Measurements from ENCODE around the gene PRRC2B. TPM values are rescaled to one million over a fixed set of nuclear protein-coding genes. Genes with fewer than 3 reads are reported as not detected.

Gene PRRC2B
- total RNA-seq, 1 experiment from 2014 or later: 170 TPM

- H3K36me3 ChIP-seq (ENCODE audit: control insufficient read depth in 1 of 2, insufficient read depth in 2 of 2, low read length in 2 of 2): peaks cover 59 to 69% of the 10 kb centered on the region in 2 experiments; a peak in 3 of 4 replicates
- TF ChIP-seq ZNF274 (IDR thresholded peaks at IDR 0.05; ENCODE audit: low read depth, low read length): no peak
- no peak for TF ChIP-seq CBX3 (IDR thresholded peaks at IDR 0.05; ENCODE audit: low read depth)
- TF ChIP-seq ZFX (IDR thresholded peaks at IDR 0.05): no peak
- no peak for TF ChIP-seq CTCF (IDR thresholded peaks at IDR 0.05 in 2 of 3, conservative IDR thresholded peaks at IDR 0.05 in 1 of 3; ENCODE audit: borderline replicate concordance in 1 of 3, insufficient read depth in 1 of 3, low read depth in 2 of 3, low read length in 2 of 3)
- TF ChIP-seq YY1 (IDR thresholded peaks at IDR 0.05; ENCODE audit: extremely low read depth, insufficient replicate concordance, low read depth, low read length): no peak
- no peak for TF ChIP-seq FOSL1 (IDR thresholded peaks at IDR 0.05; ENCODE audit: low read depth)
- TF ChIP-seq MAX (IDR thresholded peaks at IDR 0.05): no peak
- no peak for TF ChIP-seq ATF3 (IDR thresholded peaks at IDR 0.05)
- TF ChIP-seq TCF7L2 (IDR thresholded peaks at IDR 0.05; ENCODE audit: borderline replicate concordance, extremely low read depth, insufficient read depth, insufficient read length): no peak
- no peak for TF ChIP-seq SP1 (IDR thresholded peaks at IDR 0.05; ENCODE audit: low read depth)
- TF ChIP-seq SIN3A (IDR thresholded peaks at IDR 0.05; ENCODE audit: low read depth): no peak
- no peak for TF ChIP-seq JUND (IDR thresholded peaks at IDR 0.05)
- no peak for TF ChIP-seq CEBPB (IDR thresholded peaks at IDR 0.05; ENCODE audit: low read depth)
- BruUV-seq (replicated peaks): no TSS peak
- RAD21 ChIA-PET (ENCODE audit: low non-redundant PET in 1 of 2, low total read pairs in 2 of 2, uncharacterized antibody in 2 of 2, unreplicated experiment in 2 of 2): interaction anchor here in 1 of 2 experiments (0.6 kb wide), 1 partner anchor 124 kb away, joined by 4 read pairs; no protein-coding TSS in a partner anchor
- no peaks in the 10 kb centered on the region for H3K79me2 ChIP-seq (ENCODE audit: insufficient read depth, low read length)
- POLR2A ChIA-PET: no interaction called here
- no peak overlapping the region for H3K4me3 ChIP-seq (replicated peaks in 1 of 2; ENCODE audit: low read depth in 1 of 2, low read length in 2 of 2)
- CTCF ChIA-PET: no interaction called here
- no peaks in the 10 kb centered on the region for H3K9me3 ChIP-seq (ENCODE audit: control insufficient read depth in 1 of 2, insufficient read depth in 1 of 2, low read depth in 1 of 2, low read length in 2 of 2)
- H3K27me3 ChIP-seq (ENCODE audit: insufficient read depth, low read length): no peaks in the 10 kb centered on the region
- ATAC-seq: no peak
- H3K9me2 ChIP-seq (ENCODE audit: insufficient read depth): no peaks in the 10 kb centered on the region
- H3K9ac ChIP-seq (ENCODE audit: low read length): no peak overlapping the region
- intact Hi-C loops (cut with micrococcal nuclease): no loop called here
- H4K20me1 ChIP-seq (ENCODE audit: insufficient read depth): no peaks in the 10 kb centered on the region
- no peak overlapping the region for H2AFZ ChIP-seq (ENCODE audit: low read depth, low read length, poor library complexity, severe bottlenecking)
- H3K27ac ChIP-seq (ENCODE audit: low read depth, low read length): no peak overlapping the region
- no peaks in the 10 kb centered on the region for H3K4me1 ChIP-seq (ENCODE audit: control insufficient read depth in 1 of 2, insufficient read depth in 2 of 2, low read length in 2 of 2)
- DNase-seq (ENCODE audit: low read depth, low spot score): no peak
- H3K4me2 ChIP-seq (ENCODE audit: low read length): no peak overlapping the region
Observed at GRCh38 chr9:131496844-131497405, 103.0 kb downstream of the PRRC2B start.

Data from HCT116 (cell line).